HG02610 (cell line): ENCODE results near the gene ZNG1A.
"Not testable (repeated sequence)": the region's sequence is repeated elsewhere in the genome, so short reads cannot be mapped to it uniquely, and the experiment has no call there.

Experiments used
- ATAC-seq: cut with Tn5 transposase; IDR thresholded peaks from one replicate; pipeline ENCODE4 v1.9.1; 2021; ENCODE audit warnings: mild to moderate bottlenecking, moderate library complexity; ENCODE audit not compliant: unreplicated experiment

The ZNG1A gene

DNA sequence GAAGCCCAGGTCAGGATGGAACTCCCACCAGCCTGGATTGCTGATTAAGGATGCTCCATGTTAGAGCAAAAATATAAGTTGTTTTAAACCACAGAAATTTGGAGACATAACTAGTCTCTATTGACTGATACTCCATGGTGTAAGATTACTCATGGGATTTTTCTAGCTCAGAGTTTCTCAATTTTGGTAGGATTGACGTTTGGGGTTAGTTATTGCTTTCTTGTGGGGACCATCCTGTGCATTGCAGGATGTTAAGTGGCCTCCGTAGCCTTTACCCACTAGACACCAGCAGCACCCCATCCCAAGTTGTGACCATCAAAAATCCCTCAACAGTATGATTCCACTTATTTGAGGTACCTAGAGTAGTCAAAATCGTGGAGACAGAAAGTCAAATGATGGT is 80.1 kb downstream of the ZNG1A start:
- not testable (repeated sequence) for ATAC-seq

DNA sequence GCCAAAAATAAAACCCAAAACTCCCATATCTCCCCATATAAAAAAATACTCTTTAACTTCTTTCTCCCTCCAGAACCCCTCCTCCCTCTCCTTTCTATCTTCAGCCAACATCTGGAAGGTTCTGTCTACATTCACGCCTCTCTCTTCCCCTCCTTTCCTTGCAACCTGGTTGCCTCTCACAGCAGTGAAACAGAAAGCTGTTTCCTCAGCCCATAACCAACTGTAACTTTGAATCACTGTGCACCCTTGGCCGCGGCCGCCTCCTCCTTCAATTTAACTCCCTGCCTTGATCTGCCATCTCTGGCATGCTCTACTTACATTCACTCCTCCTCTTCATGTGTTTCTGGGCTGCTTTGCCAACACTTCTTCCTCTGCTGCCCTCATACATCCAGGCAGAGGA is 83.9 kb downstream of the ZNG1A start:
- ATAC-seq: not testable (repeated sequence)

DNA sequence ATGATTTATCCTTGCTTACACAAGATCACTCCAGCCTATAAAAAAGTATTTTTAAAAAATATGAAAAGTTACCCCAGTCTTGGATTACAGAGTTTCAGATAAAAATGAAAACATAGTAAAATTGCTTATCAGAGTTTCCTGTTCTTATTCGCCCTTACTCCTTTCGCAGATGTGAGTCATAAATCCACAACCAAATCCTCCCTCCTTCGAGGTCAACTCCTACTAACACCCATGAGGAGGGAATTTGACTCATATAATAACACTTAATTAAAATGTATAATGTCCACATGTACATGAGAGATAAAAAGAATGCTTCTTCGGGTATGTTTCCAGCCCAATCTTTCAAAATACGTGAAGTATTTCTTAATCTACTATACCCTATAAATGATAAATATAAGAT is 84.5 kb downstream of the ZNG1A start:
- not testable (repeated sequence) for ATAC-seq

DNA sequence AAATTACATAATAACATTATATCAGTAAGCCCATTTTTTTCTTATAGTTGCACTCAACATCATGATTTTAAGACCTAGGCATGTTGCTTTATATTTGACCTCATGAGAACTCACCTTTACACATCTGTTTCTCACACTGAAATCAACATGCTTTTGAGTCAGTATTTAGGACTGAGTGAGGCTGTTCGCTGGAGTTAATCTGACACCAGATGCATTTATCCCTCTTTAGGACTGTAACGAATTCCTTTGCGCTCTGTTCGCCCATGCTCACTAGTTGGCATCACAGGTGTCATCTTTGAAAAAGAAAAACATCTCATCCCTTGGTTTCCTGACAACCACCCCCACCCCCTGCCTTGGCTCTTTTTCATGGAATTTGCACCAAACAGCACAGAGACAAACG is 84.9 kb downstream of the ZNG1A start:
- not testable (repeated sequence) for ATAC-seq

DNA sequence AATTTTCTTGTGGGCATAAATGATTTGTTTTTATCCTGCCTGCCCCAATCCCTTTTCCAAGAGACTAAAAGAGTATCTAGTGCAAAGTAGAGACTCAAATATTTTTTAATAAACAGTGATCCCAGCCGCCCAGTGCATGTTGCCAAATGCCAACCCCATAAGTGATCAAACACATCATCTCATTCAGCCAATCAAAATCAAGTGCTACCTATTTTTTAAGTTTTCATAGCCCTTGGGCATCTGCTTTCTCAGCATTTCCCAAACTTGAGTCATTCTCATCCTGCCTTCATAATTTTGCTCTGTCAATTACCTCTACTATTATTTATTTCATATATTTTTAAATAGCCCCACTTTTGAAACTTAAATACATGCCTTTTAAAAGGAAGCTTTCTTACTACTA is 88.0 kb downstream of the ZNG1A start:
- ATAC-seq: not testable (repeated sequence)

DNA sequence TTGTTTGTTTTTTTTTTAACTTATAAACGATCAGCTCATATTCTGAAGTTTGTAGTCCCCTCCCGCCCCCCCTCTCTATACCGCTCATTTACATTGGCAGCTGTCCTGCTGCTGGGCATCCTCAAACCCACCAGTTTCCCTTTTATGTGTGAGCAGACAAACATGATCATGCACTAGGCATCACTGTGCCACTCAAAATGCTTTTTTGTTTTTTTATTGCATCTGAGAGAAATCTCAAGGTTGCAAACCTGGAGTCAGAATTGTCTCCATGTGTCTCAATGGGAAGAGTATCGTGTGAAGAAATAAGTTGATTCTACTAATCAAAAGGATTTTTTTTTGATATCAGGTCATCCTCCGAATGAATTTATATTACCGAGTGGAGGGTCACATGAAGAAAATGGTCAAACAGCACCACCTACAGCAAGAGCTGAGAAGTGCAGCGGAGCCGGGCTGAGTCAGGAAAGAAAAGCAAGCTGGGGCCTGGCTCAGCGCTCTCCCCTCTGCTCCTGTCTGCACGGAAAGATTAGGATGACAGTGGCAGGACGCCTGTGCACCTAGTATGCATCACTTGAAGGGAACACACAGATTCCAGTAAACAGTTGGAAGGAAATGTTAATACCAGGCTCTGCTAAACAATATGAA is 90.3 kb downstream of the ZNG1A start:
- peak; percentile 65 for ATAC-seq

DNA sequence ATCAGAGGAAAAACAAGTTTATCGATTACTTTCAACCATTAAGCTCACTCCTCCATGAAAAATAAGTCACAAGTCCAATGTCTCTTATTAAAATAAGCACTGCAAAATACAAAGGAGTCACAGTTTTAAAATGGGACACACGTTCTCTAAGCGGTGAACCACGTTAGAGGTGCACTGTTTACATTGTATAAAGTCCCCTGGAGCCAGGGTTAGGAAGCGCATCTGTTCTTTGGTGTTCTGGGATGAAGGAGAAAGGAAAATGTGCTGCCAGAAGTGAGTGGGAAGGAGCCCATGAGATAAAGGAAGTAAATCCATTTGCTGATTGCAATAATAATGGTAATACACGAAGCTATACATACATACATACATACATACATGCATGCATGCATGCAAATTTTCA is 91.0 kb downstream of the ZNG1A start:
- not testable (repeated sequence) for ATAC-seq

DNA sequence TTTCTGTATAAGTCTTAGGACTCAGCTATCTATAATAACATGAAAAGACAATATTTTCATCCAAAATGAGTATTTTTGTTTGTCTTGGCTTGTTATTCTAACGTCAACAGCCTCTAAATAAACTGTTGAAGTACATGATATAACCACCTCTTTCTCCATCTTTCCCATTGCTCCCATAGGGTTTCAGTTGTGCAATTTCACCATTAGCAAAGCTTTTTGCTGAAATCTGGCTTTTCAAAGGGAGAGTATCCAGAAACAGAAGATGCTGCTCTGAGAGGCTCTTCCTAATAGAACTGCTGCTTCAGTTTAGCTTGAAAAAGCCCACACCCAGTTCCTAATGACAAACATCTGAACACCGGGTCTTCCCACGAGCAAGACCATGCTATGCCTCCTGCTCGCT is 91.8 kb downstream of the ZNG1A start:
- ATAC-seq: not testable (repeated sequence)

DNA sequence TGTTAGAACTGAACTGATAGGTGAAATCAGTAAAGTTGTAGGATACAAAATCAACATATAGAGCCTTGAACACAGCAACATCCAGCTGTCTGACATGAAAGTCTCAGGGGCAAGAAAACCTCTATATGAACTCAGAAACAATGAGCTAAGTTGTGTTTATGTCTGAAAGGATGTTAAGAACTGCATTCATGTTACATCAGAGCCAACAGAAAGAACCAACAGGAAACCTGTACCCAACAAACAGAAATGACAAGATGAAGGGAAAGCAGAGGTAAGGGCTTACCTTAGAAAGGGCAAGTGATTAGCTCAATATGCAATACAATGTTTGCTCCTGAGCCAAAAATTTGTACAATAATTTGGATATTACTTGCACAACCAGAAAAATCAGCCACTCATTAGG is 92.2 kb downstream of the ZNG1A start:
- not testable (repeated sequence) for ATAC-seq

DNA sequence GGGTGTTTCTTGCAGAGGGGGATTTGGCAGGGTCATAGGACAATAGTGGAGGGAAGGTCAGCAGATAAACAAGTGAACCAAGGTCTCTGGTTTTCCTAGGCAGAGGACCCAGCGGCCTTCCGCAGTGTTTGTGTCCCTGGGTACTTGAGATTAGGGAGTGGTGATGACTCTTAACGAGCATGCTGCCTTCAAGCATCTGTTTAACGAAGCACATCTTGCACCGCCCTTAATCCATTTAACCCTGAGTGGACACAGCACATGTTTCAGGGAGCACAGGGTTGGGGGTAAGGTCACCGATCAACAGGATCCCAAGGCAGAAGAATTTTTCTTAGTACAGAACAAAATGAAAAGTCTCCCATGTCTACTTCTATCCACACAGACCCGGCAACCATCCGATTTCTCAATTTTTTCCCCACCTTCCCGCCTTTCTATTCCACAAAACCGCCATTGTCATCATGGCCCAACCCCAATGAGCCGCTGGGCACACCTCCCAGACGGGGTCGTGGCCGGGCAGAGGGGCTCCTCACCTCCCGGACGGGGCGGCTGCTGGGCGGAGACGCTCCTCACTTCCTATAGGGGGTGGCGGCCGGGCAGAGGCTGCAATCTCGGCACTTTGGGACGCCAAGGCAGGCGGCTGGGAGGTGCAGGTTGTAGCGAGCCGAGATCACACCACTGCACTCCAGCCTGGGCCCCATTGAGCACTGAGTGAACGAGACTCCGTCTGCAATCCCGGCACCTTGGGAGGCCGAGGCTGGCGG is 95.7 kb downstream of the ZNG1A start:
- not testable (repeated sequence) for ATAC-seq

DNA sequence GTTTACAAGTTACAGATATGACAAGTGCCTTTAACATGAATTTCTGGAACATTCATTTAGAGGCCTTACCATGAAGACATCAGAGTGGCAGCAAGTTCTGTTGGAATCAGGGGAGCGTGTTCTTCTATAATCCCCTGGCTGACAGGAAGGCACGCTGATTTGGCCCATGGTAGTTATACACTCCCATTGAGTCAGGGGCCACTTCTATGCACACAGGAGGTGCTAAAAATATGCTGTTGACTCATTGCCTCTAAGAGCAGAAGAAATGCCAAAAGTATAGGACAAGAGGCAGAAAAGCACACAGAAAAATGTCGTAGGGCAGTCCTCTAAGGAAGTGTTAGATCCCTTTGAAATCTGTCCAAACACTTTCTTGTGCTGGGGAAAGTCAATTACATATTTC is 100.5 kb downstream of the ZNG1A start:
- not testable (repeated sequence) for ATAC-seq

DNA sequence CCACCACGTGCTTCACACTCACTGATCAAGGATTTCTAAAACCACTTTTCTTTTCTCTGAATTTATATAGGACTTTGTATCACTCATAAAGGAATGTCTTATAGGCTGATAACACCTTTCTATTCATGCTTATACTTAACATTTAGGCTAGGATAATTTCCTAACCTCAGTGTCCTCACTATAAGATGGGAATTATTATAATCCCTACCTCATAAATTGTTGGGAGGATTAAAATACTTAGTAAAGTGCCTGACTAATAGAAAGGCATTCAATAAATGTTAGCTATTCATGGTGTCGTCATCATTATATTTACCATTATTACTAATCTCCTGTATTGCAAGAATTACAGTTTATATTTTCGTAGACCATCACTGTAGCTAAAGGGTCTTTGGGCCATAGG is 102.5 kb downstream of the ZNG1A start:
- ATAC-seq: not testable (repeated sequence)

DNA sequence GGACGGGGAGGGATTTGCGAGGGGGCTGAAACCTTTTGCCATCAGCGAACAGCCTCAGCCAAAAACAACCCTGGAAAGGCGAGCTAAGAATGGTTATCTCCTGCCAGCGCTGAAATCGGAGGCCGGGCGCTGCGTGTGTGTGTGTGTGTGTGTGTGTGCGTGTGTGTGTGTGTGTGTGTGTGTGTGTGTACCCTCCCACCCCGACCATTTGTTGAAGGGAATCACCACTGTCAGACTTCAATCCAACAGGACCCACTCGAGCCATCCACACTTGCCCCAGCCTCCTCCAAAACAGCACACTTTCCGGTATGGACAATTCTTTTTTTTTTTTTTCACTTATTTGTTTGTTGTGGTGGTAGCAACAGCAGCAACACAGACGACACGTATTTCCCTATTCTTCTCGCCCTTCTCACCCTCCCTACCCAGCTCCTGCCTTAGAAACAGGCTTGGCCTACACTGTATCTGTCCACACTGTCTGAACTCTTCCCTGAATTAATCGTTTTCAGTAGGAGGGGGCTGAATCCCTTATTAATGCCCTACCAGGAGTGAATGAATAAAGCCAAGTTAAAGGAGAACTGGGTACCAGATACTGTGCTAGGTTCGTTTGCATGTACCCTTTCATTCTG is 104.8 kb downstream of the ZNG1A start:
- ATAC-seq: not testable (repeated sequence)

DNA sequence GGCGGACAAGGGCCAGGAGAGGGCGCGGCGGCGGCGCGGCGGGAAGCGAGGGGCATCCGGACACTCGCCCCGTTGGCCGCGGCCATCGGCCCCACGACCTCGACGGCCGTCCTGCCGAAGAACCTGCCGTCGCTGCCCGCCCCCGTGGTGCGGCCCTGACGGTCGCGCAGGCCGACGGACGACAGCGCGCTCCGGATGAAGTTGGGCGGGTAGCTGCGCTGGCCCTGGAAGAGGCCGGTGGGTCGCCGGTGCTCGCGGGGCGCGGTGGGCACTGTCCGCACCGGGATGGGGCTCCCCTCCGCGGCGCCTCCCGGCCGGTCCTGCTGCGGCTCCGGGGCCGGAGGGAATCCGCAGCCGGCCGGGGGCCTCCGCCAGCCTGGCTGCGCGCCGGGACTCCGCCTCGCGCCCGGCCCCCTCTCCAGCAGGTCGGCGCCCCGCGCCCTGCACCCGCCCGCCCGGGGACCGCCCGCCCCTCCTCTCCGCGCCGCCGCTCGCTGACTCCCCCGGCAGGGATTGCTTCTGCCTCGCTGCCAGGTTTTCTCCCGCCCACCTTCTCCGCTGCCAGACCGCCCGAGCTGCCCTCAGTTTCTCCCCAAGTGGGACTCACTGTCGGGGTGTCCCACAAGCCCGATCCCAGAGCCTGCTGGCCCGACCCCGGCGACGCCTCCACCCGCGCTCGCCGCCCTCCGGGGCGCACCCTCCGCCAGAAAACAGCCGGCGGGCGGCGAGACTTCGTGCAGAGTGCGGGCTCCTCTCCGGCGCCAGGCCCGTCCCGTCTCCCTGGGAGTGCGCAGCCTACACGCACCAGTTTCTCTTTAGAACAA is 105.6 kb downstream of the ZNG1A start:
- ATAC-seq: not testable (repeated sequence)
